Effector memory CD8-positive, alpha-beta T cell (primary cell): ENCODE data around the gene SYT7.
A peak's percentile ranks its signal among the peaks of the same experiment; 100 is the strongest.

Source experiments
- ATAC-seq: fragments of 150-1000 bp; cut with Tn5 transposase; replicated peaks from 2 replicates; pipeline ENCODE4 v1.10.0; 2021; ENCODE audit warnings: mild to moderate bottlenecking, moderate library complexity
- DNase-seq, 3 experiments: peaks; one replicate each; pipeline ENCODE4 v3.0.0; 2021
- H3K27ac Mint-ChIP-seq, 2 donors: one replicate each; pipeline ENCODE4 v1.8.0; 2022; ENCODE audit warnings: mild to moderate bottlenecking in 2 of 2, mixed read lengths in 2 of 2, moderate library complexity in 2 of 2
- H3K27me3 Mint-ChIP-seq, 2 donors: one replicate each; pipeline ENCODE4 v1.8.0; 2022; ENCODE audit warnings: mixed read lengths in 2 of 2
- H3K36me3 Mint-ChIP-seq: one replicate; pipeline ENCODE4 v1.8.0; 2022; ENCODE audit warnings: mild to moderate bottlenecking, moderate library complexity, mixed read lengths; ENCODE audit not compliant: insufficient read depth
- H3K4me1 Mint-ChIP-seq, 2 donors: one replicate each; pipeline ENCODE4 v1.8.0; 2022; ENCODE audit warnings: low read depth in 2 of 2, mixed read lengths in 2 of 2
- H3K4me3 Mint-ChIP-seq, 2 donors: one replicate each; pipeline ENCODE4 v1.8.0; 2022; ENCODE audit warnings: mild to moderate bottlenecking in 2 of 2, mixed read lengths in 2 of 2, moderate library complexity in 2 of 2
- H3K9me3 Mint-ChIP-seq, 2 donors: one replicate each; pipeline ENCODE4 v1.8.0; 2022; ENCODE audit warnings: mixed read lengths in 2 of 2

The SYT7 gene

DNA sequence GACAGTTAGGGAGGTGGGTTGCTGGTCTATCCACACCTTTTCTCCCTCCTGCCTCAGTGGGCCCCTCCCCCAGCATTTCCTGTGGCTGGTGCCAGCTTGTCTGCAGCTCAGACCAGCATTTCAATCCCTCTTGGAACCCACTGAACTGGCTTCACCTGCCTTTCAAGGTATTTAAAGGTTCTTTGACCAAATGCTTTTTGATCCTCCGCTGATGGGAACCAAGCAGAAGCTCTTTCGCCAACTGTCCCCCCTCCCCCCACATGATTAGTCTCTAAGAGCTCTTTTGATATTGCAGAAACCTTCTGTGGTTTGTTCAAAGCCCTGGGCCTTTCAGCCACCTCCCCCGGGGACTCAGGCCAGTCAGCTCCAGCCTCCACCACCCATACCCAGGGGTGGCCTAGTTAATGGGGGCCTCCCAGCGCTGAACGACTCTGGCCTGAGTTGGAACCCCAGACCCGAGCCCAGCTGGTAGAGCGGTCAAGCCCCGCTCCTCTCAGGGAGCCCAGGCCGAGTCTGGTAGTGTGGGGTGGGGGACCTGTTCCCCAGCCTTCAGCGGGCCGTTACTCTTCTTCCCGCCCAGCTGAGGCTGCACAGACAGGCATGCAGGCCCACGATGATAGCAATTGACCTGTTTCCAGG lies 6.0 kb upstream of the SYT7 start:
- DNase-seq: no peak
- H3K36me3 Mint-ChIP-seq: peaks cover 3% of the 10 kb centered on the region
- no peak overlapping the region for H3K27ac Mint-ChIP-seq
- peaks cover 45 to 78% of the 10 kb centered on the region in 2 donors for H3K27me3 Mint-ChIP-seq
- no peak for ATAC-seq
- H3K4me3 Mint-ChIP-seq: peak overlapping the region in 1 of 2 donors; percentile 61
- peaks cover 10 to 13% of the 10 kb centered on the region in 2 donors for H3K4me1 Mint-ChIP-seq
- no peaks in the 10 kb centered on the region for H3K9me3 Mint-ChIP-seq

DNA sequence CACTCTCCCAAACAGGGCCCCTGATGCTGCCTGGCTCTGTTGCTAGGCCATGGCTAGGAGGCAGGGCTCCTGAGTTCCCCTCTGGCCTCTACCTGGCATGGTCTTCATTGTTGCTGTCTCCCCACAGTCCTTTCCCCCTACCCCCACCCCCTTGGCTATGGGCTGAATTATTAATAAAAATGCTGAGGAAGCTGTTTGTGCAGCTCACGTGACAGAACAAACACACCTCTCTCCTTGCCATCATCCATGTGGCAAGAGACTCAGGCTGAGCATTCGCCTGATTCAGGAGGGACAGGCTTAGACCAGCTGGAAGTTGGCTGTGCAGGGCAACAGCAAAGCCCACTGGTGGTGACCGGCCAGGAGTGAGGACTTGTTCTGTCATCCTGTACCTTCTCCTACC lies 4.2 kb upstream of the SYT7 start:
- no peak for DNase-seq
- H3K4me1 Mint-ChIP-seq: peaks cover 16 to 20% of the 10 kb centered on the region in 2 donors
- no peak overlapping the region for H3K27ac Mint-ChIP-seq
- ATAC-seq: no peak
- H3K36me3 Mint-ChIP-seq: peaks cover 10% of the 10 kb centered on the region
- H3K9me3 Mint-ChIP-seq: no peaks in the 10 kb centered on the region
- H3K27me3 Mint-ChIP-seq: peaks cover 39 to 72% of the 10 kb centered on the region in 2 donors
- H3K4me3 Mint-ChIP-seq: no peak overlapping the region

DNA sequence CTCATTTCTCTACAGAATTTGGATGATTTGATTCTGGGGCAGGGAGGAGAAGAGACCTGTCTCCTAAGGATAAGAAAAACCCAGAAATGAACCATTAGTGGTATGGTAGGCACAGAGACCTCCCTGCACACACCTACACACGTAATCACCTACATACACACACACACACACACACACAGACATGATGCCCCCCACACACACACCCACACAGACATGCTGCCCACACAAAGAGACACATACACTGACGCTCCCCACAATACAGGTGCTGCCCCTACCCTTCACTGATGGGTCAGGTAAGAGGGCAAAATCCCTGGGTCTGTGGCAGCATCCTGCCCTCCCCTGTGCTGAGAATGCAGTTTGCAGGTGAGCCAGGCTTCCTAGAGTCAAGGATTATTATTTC lies 1.1 kb upstream of the SYT7 start:
- peak overlapping the region; percentile 4 to 75 for H3K27ac Mint-ChIP-seq
- ATAC-seq (no peak), DNase-seq (no peak)
- H3K4me1 Mint-ChIP-seq: peaks cover 7 to 14% of the 10 kb centered on the region in 2 donors
- peaks cover 48 to 83% of the 10 kb centered on the region in 2 donors for H3K27me3 Mint-ChIP-seq
- peak overlapping the region; percentile 73 to 80 for H3K4me3 Mint-ChIP-seq
- no peaks in the 10 kb centered on the region for H3K9me3 Mint-ChIP-seq
- peaks cover 16% of the 10 kb centered on the region for H3K36me3 Mint-ChIP-seq

DNA sequence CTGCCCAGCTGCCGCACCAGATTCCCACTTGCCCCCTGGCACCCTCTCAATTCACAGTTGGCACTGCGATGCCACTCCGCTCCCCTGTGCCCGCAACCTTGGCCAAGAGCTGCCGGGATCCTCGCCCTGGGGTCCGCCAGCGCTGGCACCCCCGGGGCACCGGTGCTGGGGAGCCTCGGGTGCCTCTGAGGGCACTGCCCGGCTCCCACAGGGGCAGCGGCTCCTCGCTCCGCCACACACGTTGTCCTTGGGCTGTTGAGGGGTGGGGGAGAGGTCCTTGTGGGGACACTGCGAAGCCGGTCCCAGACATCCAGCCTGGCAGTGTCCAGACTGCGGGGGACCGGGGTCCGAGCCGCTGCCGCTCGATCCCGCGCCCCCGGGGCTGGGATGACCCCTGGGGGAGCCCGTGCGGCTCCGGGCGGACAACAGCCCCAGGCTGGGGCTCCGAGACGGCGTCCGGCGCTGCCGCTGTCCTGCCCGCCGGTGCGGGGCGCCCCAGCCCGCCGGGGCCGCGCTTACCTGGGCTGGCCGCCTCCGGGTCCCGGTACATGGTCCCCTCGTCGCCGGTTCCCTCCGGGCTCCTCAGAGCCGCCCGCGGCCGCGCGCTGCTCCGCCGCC lies 496 bp downstream of the SYT7 start:
- peak; percentile 1 for ATAC-seq

DNA sequence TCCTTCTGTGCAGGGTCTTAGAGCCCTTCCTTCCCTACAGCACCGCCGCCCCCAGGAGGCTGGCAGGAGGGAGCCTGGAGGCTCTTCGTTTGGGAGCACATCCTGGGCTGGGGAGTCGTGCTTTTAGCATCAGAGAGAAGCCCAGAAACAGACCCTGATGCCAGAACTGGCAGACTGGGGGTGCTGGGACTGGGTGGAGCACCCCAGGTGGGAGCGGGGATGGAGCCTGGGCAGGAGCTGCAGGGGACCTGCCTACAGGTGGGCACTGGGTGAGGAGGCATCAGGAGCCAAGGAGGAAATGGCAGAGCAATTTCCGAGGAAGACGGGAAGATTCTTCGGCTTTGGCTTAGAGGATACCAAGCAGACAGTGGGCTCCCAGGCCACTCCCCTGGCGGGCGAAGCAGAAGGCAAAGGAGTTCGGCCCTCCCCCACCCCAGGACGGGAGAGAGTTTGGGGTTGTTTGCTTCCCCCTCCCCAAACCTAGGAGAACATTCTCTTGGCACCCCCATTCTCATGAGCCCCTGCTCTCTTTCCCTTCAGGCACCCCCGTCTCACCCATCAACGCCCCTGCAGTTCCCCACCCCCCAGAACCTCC lies 1.1 kb downstream of the SYT7 start:
- peaks cover 48 to 85% of the 10 kb centered on the region in 2 donors for H3K27me3 Mint-ChIP-seq
- H3K4me1 Mint-ChIP-seq: peaks cover 7 to 14% of the 10 kb centered on the region in 2 donors
- peak overlapping the region in 1 of 2 donors; percentile 87 for H3K27ac Mint-ChIP-seq
- peak overlapping the region; percentile 70 to 77 for H3K4me3 Mint-ChIP-seq
- H3K9me3 Mint-ChIP-seq: no peaks in the 10 kb centered on the region
- peaks cover 16% of the 10 kb centered on the region for H3K36me3 Mint-ChIP-seq
- ATAC-seq: no peak
- no peak for DNase-seq

More for the DNA sequence above, 496 bp downstream of the SYT7 start:
- Mint-ChIP-seq H3K4me3 (peak overlapping the region; percentile 70 to 77), H3K27ac (no peak overlapping the region), H3K9me3 (no peaks in the 10 kb centered on the region), H3K27me3 (peaks cover 48 to 85% of the 10 kb centered on the region in 2 donors), H3K4me1 (peaks cover 7 to 14% of the 10 kb centered on the region in 2 donors), H3K36me3 (peaks cover 16% of the 10 kb centered on the region)
- DNase-seq: no peak

DNA sequence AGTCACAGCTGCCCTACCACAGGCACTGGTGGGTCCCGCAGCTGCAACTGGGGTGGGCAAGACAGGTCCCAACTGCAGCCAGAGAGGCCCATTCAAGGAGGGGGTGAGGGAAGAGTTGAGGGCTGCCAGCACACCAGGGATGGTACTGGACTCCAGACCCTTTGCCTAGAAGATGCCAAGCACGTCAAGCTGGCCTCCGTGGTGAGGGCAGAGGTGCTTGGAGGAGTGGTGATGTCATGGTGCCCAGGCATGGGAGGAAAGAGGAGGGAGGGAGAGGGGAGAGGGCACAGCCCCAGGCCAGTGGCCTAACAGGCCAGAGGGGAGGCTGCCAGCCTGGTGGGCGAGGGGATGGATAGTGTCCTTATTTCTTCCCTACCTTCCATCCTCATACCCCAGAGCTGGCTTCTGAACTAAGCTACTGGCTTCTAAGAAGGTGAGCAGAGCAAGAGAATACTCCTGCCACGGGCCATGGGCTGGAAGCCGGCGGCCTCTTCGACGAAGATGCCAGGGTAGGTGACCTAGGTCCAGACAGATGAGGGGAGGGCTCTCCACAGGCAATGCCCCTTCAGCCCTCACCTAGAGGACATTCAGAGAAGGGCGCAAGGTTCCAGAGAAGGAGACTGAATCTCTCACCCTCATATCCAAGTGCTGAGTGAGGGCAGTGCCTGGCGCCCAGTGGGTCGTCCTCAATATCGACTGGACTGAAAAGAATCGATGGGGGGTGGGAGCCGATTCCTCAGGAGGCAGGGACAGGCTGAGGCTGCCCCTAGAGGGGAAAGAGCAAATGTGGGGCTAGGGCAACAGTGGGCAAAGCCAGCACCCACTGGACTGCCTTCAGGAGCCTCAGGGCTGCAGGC lies 1.8 kb downstream of the SYT7 start:
- Mint-ChIP-seq H3K27me3 (peaks cover 42 to 86% of the 10 kb centered on the region in 2 donors), H3K4me3 (peak overlapping the region; percentile 70 to 77), H3K36me3 (peaks cover 16% of the 10 kb centered on the region), H3K4me1 (peaks cover 7 to 14% of the 10 kb centered on the region in 2 donors), H3K9me3 (no peaks in the 10 kb centered on the region), H3K27ac (peak overlapping the region in 1 of 2 donors; percentile 87)
- ATAC-seq (no peak), DNase-seq (no peak)

DNA sequence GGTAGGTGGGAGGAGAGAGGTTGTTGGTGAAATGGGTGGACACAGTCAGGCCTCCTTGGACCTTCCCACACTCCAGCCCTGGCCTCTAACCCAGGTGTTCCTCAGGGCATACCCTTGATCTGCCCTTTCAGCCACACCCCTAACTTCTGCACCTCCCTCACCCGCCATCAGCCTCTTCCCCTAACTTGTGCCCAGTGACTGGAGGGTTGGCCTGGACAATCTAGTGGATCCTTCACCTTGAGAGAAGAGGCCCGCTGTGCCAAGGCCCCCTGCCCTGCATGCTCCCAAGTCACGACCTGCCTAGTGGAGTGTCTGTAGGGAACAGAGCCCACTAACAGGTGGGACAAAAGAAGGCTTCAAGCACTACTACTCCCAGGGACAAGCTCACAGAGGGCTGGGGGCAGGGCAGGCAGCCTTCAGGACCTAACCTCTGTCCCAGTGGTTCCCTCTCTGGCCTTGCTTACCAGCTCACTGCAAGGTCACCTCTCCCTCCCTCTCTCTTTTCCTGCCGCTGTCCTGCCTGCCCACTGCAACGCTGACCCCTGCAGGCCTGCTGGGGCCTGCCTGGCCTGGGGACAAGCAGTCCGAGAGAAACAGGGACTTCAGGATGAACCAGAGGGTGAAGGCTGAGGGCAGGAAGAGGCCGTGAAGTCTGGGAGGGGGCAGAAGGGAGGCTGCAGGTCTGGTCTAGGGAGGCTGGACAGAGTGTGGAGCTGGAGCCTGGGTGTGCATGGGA lies 3.3 kb downstream of the SYT7 start:
- peaks cover 9 to 14% of the 10 kb centered on the region in 2 donors for H3K4me1 Mint-ChIP-seq
- peaks cover 16% of the 10 kb centered on the region for H3K36me3 Mint-ChIP-seq
- H3K4me3 Mint-ChIP-seq: no peak overlapping the region
- no peaks in the 10 kb centered on the region for H3K9me3 Mint-ChIP-seq
- peaks cover 53 to 87% of the 10 kb centered on the region in 2 donors for H3K27me3 Mint-ChIP-seq
- DNase-seq (no peak), ATAC-seq (no peak)
- H3K27ac Mint-ChIP-seq: no peak overlapping the region

DNA sequence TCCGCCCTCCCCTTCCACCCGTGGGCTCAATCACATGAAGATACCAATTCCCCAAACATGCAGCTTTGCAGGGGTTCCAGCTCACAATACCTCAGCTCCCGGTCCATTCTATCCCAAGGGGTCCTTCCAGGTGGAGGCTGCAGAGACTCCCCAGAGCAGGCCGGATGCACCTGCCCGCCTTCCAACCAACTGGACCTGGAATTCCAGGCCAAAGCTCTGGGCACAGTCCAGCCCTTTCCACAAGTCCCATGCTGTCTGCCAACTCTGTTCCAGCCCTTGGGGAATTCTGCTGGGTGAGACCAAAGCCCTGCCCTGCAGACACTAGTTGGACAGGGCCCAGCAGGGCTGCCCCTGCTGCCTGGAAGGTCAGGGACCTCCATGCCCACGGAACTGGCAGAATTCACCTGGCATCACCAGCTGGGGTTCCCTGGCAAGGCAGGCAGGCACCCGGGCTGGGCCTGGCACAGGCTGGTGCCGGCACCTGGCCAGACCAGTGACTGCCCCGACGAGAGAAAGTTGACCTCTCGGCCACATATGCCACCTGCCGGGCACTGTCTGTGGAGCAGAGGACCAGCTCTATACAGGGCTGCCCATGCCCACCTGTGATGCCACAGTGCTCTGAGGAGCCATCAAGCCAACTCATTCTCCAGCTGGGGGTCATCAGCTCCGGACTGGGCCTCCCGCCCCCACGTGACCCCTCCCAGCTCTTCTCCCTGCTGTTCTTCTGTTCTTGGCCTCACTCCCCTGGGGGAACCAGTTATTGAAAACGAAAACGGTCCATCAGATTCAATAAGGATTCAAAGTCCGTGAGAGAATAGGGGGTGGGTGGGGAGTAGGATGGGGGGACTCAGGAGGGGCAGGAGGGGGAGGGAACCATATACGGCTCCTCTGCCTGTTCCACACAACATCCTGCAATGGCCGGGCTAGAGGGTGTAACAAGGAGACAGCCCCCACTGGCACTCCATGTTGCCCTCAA lies 4.7 kb downstream of the SYT7 start:
- Mint-ChIP-seq H3K4me1 (peaks cover 2 to 6% of the 10 kb centered on the region in 2 donors), H3K27ac (no peak overlapping the region), H3K4me3 (no peak overlapping the region), H3K36me3 (peaks cover 8% of the 10 kb centered on the region), H3K9me3 (no peaks in the 10 kb centered on the region), H3K27me3 (peaks cover 54 to 87% of the 10 kb centered on the region in 2 donors)
- DNase-seq (no peak), ATAC-seq (no peak)

DNA sequence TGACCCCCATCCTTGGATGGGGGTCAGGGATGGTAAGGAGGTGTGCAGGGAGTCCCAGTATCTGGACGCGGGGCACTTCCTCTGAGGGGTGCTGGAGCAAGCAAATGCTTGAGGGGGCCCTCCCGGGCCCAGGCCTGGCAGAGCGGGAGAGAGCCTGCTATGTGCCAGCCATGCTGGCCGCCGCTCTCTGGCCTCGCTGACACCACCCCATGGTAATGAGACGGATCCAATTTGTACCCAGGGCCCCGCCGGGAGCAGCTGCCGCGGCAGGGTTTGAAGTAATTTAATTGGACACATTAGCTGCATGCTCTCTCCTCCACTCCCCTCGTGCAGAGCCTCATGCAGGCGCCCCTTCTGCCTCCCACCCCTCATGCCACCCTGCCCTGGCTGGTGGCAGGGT lies 6.3 kb downstream of the SYT7 start:
- Mint-ChIP-seq H3K27me3 (peaks cover 65 to 97% of the 10 kb centered on the region in 2 donors), H3K36me3 (peaks cover 2% of the 10 kb centered on the region), H3K4me1 (peaks cover 2 to 4% of the 10 kb centered on the region in 2 donors), H3K27ac (peak overlapping the region in 1 of 2 donors; percentile 62), H3K9me3 (no peaks in the 10 kb centered on the region), H3K4me3 (no peak overlapping the region)
- DNase-seq (no peak), ATAC-seq (no peak)

DNA sequence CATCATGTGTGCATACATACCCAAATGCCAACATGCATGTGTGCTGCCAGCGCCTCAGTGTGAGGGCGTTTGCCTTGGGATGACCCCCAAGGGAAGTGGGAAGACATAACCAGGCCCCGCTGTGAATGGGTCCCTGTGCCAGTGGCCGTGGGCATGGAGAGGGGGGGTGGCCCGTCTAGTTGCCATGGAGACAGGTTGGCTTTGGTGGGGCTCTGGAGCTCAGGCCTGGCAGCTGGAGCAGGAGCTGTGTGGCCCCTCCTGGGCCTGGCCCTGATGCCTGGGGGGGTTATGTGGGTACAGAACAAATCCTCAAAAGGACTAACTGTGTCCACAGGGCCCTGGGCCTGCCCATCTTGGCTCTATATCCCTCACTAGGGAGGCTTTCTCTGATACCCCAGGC lies 8.0 kb downstream of the SYT7 start:
- Mint-ChIP-seq H3K36me3 (peaks cover 4% of the 10 kb centered on the region), H3K27me3 (peaks cover 62 to 97% of the 10 kb centered on the region in 2 donors), H3K9me3 (peaks cover 0 to 3% of the 10 kb centered on the region in 2 donors), H3K4me1 (peaks cover 0 to 2% of the 10 kb centered on the region in 2 donors), H3K4me3 (no peak overlapping the region), H3K27ac (no peak overlapping the region)
- no peak for ATAC-seq
- no peak for DNase-seq

DNA sequence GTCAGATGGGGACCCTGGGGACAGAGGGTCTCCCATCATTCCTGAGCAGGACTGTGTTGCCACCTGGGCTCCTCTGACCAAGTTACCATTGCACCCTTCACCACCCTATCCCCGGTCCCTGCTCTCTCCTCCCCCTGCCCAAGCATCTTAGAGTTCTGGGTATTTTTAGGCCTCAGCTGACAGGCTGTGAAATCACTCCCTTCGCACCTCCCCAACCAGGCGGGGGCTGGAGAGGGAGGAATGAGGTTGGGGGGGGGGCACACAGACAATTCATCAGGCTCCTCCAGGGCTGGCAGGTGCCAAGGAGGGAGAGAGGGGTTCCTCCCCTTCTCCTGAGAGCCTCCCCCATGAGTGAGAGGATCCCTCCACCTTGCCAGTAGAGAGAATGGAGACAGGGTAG lies 9.0 kb downstream of the SYT7 start:
- Mint-ChIP-seq H3K27me3 (peaks cover 59 to 97% of the 10 kb centered on the region in 2 donors), H3K4me1 (peaks cover 0 to 2% of the 10 kb centered on the region in 2 donors), H3K4me3 (no peak overlapping the region), H3K9me3 (peaks cover 0 to 3% of the 10 kb centered on the region in 2 donors), H3K36me3 (peaks cover 7% of the 10 kb centered on the region), H3K27ac (no peak overlapping the region)
- ATAC-seq (no peak), DNase-seq (no peak)

DNA sequence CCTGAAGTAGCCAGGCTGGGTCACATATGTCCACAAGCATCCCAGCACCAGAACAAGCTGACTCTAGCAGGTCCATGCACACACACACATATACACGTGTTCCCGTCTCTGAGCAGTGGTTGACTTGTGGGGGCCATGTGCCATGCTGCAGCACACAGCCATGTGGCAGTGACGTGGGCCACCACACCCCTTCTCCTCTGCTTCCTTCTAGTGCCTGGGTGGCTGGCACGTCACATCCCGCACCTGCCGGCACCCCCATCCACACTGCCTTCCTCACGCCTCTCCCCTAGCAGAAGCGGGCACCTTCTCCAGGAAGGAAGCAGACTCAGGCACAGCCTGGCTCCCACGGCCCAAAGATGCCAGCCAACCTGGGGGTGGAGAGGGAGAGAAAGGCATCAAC lies 9.5 kb downstream of the SYT7 start:
- Mint-ChIP-seq H3K4me3 (no peak overlapping the region), H3K36me3 (peaks cover 7% of the 10 kb centered on the region), H3K27ac (no peak overlapping the region), H3K9me3 (peaks cover 0 to 3% of the 10 kb centered on the region in 2 donors), H3K4me1 (peaks cover 0 to 2% of the 10 kb centered on the region in 2 donors), H3K27me3 (peaks cover 59 to 97% of the 10 kb centered on the region in 2 donors)
- no peak for DNase-seq
- no peak for ATAC-seq
